Lower leg skin (tissue), 3 donors: Measurements from ENCODE around the gene CPPED1.

Experiments used
- POLR2A ChIP-seq, 2 donors: fragments of 450-650 bp; IDR thresholded peaks; one replicate each; pipeline ENCODE4 v1.6.1; 2016 to 2017; ENCODE audit warnings: antibody characterized with exemption in 2 of 2, mild to moderate bottlenecking in 1 of 2, moderate library complexity in 1 of 2
- TF ChIP-seq, protein P1 (sequence below), 3 donors: fragments of 450-650 bp; IDR thresholded peaks; one replicate each; pipeline ENCODE4 v1.5.1; 2016; ENCODE audit warnings: antibody characterized with exemption in 3 of 3, mild to moderate bottlenecking in 3 of 3, moderate library complexity in 2 of 3

DNA sequence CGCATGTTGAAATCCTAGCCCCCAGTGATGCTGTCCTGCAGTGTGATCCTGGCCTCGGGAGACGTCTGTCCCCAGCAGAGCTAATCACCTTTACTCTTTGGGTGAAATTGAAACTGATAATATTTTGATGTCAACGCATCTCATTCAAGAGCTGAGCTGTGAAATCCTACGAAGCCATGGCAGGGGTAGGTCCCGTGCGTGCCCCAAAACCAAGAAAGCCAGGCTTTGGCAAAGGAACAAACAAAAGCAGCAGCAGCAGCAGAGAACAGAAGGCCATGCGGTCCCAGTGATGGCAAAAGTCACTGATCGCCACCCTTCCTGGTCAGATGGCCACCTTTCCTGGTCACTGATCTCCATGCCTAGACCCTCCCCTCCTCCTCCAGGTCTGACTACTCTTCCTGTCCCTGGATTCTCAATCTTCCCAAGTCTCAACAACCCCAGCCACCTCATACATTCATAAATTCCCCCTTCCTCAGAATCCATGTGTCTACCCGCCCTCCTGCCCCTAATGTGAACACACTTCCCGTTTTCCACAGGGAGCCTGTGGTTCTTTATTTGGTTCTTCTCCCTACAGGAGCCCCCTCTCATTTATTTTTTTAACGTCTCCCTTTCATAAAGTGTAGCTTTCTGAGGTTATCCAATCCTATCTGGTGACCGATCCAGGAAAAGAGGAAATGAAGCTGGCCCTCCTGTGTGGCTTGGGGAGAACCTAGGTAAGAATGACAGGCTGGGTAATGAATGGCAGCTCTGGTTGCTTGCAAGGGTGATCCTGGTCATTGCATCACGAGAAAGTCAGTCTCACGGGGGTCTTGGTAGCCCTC lies 50.3 kb downstream of the CPPED1 start:
- TF ChIP-seq, protein P1, sequence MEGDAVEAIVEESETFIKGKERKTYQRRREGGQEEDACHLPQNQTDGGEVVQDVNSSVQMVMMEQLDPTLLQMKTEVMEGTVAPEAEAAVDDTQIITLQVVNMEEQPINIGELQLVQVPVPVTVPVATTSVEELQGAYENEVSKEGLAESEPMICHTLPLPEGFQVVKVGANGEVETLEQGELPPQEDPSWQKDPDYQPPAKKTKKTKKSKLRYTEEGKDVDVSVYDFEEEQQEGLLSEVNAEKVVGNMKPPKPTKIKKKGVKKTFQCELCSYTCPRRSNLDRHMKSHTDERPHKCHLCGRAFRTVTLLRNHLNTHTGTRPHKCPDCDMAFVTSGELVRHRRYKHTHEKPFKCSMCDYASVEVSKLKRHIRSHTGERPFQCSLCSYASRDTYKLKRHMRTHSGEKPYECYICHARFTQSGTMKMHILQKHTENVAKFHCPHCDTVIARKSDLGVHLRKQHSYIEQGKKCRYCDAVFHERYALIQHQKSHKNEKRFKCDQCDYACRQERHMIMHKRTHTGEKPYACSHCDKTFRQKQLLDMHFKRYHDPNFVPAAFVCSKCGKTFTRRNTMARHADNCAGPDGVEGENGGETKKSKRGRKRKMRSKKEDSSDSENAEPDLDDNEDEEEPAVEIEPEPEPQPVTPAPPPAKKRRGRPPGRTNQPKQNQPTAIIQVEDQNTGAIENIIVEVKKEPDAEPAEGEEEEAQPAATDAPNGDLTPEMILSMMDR (IDR thresholded peaks at IDR 0.05): no peak
- no peak for TF ChIP-seq POLR2A (IDR thresholded peaks at IDR 0.05)
